Stimulated activated CD4-positive, alpha-beta T cell treated with anti-CD3 and anti-CD28 coated beads, Interleukin-12 subunit alpha, Interleukin-12 subunit beta, amount 100 ng/mL, for 48 hours (primary cell): ENCODE measurements around the gene SLC35E2B.
"Not testable (repeated sequence)": the region's sequence is repeated elsewhere in the genome, so short reads cannot be mapped to it uniquely, and the experiment has no call there.

Source experiments
- DNase-seq, 3 donors: peaks; one replicate each; pipeline ENCODE4 v3.0.0-alpha.2; 2020; ENCODE audit warnings: low read depth in 2 of 3, low spot score in 1 of 3

The SLC35E2B gene

DNA sequence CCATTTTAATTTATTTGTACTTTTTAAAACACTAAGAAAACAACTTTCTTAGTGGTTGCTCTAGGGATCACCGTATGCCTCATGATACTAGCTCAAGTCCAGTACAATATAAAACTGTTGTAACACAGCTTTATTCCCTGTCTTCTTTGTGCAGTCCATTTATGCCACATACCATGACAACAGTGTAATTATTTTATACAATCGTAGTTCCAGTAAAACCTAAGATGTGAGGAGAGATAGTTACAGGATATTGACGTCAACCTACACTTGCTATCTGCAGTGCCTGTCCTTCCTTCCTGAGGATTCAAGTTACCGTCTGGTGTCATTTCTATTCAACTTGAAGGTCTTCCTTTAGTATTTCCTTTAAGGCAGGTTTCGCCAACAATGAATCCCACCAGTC is 46.3 kb downstream of the SLC35E2B start:
- not testable (repeated sequence) for DNase-seq

DNA sequence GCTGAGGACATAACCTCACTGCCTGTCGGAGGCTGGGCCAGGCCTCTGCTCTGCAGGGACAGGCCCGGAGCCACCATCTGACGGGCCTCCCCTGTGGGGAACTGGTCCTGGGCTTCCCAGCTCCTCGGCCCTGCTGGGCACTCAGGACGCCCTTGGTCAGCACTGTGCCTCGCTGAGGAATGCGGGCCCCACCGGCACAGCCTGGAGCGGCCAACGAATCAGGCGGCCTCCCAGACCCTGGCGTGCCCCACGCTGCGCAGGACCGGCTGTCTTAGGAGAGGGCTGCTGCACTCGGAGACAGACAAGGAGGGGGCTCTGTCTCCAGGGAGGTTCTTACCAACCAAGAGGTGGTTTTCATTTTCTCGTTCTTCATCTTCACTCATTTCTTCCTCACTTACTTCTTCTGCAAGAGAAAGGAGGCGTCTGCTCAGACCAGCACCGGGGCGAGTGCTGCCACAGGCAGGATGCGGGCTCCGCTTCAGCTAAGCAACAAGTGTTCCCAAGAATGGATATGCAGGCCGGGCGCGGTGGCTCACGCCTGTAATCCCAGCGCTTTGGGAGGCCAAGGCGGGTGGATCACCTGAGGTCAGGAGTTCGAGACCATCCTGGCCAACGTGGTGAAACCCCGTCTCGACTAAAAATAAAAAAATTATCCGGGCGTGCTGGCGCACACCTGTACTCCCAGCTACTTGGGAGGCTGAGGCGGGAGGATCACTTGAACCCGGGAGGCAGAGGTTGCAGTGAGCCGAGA is 51.7 kb downstream of the SLC35E2B start:
- DNase-seq, result not testable (repeated sequence)

DNA sequence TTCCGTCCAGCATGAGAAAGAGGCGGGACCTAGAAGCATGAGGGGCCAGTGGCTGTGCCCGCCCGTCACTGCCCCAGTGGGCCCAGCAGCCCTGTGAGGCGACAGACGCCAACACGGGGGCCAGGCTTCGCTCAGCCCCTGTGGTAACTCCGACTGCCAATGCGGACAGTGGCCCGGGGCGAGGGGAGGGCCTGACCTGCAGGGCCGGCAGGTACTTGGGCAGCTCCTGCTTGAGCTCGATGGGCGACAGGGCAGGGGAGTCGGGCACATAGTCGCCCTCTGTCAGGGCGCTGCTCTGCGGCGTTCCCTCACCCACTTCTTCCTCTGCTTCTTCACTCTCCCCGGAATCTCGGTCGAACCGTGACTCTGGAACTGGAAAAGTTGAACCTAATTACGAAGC is 52.5 kb downstream of the SLC35E2B start:
- DNase-seq, result not testable (repeated sequence)

DNA sequence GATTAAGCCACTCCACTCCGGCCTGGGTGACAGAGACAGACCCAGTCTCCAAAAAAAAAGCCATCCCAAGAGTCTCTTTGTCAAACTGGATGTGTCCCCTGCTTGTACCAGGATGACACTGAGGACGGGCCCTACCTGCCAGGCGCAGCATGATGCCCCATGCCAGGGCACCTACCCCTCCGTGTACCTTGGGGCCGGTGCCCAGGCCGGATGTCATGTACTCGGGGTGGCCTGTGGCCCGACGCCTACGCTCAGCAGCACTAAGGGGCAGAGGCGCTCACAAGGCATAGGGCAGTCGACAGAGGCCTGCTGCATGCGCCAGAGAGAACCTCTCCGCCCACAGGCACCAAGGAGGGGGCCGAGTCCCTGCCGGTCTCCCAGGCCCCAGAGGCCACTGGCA is 53.2 kb downstream of the SLC35E2B start:
- not testable (repeated sequence) for DNase-seq

DNA sequence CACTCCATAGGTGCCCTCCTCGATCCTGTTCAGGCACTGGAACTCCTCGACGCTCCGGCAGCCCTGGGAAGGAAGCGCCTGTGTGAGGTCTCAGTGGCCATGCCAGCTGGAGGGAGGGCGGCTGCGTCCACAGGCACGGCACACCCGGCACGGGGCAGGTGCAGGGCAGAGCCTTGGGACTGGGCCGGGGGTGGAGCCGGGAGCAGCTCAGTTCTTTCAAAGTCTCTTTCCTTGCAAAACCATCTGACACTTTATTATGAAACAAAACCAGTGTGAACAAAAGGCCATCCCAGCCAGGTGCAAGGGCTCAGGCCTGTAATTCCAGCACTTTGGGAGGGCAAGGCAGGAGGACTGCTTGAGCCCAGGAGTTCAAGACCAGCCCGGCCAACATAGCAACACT is 54.1 kb downstream of the SLC35E2B start:
- DNase-seq, result not testable (repeated sequence)

DNA sequence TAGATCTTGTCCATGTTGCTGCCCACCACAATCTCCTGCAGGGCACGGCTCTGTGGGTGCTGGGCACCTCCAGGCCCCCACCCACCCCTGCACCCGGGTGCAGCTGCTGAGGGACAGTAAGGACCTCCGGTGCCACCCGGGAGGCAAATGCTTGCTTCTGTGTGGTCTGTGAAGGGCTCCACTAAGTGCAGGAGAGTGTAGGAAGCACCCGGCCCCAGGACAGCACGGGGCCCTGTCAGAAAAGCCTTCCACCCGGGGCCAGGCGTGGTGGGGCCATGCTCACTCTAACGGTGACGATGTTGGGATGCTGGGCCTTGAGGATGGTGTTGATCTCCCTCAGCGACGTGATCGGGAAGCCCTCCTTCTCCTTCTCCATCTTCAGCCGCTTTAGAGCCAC is 55.1 kb downstream of the SLC35E2B start:
- DNase-seq, result not testable (repeated sequence)

DNA sequence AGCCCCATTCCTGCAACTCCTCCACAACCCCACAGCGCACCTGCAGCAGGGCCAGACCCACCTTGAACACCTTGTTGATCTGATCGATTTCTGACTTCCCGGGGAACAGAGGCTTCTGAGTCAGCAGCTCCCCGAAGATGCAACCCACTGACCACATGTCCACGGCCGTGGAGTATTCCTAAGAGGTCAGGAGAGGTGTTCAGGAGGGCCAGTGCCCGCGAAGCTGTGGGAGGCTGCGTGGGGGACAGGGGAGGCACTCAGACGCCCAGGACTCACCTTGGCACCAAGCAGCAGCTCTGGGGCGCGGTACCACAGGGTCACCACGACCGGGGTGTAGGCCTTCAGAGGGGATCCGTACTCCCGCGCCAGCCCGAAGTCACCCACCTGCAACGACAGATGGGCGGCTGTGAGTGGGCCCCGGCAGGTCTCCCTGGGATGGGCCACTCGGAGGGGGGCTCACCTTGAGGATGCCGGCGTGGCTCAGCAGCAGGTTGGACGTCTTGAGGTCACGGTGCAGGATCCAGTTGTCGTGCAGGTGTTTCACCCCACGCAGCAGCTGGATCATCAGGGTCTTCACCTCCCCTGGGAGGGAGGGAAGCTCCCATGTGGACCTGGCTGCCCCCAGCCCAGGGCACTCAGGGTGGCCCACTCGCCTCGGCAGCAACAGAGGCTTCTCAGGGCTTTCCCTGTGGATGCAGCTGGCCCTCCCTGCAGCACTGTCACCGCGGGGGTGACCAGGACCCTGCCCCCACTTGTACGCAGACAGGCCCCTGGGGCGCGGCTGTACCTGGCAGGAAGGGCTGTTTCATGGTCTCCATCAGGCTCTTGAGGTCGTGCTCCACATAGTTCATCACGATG is 55.7 kb downstream of the SLC35E2B start:
- DNase-seq, result not testable (repeated sequence)

DNA sequence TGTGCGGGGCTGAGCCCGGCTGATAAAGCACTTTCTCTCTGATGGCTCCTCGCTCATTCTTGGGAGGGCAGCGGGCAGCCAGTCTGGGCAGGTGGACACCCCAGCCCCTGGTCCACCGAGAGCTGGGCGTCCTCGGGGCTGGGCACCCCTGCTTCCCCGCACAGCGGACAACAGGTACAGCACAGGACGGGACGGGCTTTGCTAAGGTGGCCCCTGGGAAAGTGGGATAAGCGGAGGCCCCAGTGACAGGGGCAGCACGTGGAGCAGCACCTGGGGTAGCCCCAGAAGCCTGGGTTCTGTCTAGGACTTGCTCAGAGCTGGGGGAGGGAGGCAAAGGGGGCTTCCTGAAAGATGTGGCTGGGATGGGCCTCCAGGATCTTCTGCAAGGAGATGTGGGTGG is 58.0 kb downstream of the SLC35E2B start:
- not testable (repeated sequence) for DNase-seq

DNA sequence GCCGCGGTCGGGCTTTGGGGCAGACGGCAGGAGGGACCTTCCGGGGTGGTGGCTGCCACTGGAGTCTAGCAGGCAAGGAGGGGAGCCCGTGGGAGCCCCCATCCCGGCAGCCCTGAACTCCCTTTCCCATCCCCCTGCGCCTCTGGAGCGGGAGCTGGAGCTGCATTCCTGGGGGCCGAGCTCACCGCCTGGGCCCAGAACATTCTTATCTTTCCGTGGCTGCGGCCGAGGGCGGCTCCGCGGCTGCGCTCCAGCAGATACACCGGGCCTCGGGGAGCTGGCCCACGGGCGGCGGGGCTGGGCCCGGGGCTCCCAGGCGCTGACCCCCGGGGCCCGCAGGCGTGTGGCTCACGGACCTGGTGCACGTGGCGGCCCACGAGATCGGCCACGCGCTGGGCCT is 59.2 kb downstream of the SLC35E2B start:
- not testable (repeated sequence) for DNase-seq

DNA sequence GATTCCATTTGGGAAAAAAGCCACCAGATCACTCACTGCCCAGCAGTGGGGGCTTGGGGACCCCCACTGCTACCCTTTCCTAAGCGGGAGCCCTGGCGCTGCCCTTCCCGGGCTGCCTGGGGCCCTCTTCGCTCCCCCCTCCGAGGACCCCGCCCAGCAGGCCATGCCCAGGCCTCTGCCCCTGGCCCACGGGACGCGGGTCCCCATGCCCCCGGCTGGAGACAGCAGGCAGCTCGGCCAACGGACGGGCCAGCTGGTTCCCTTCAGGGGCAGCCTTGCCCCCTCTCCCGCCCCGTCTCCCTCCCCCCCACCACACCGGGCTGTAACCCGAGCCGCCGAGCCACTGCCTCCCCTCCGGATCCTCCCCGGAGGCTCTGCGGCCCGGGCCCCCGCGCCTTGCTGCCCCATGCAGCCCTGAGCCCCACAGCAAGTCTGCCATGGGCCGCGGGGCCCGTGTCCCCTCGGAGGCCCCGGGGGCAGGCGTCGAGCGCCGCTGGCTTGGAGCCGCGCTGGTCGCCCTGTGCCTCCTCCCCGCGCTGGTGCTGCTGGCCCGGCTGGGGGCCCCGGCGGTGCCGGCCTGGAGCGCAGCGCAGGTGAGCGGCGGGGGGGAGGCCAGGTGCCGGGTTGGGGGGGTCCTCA is 60.7 kb downstream of the SLC35E2B start, which contains the start of gene MMP23B:
Gene MMP23B, plus strand, starts transcription at position 392 of the 639 bp plus-strand sequence. Its CDS starts 46 bp downstream, at position 438.
- DNase-seq, result no peak

DNA sequence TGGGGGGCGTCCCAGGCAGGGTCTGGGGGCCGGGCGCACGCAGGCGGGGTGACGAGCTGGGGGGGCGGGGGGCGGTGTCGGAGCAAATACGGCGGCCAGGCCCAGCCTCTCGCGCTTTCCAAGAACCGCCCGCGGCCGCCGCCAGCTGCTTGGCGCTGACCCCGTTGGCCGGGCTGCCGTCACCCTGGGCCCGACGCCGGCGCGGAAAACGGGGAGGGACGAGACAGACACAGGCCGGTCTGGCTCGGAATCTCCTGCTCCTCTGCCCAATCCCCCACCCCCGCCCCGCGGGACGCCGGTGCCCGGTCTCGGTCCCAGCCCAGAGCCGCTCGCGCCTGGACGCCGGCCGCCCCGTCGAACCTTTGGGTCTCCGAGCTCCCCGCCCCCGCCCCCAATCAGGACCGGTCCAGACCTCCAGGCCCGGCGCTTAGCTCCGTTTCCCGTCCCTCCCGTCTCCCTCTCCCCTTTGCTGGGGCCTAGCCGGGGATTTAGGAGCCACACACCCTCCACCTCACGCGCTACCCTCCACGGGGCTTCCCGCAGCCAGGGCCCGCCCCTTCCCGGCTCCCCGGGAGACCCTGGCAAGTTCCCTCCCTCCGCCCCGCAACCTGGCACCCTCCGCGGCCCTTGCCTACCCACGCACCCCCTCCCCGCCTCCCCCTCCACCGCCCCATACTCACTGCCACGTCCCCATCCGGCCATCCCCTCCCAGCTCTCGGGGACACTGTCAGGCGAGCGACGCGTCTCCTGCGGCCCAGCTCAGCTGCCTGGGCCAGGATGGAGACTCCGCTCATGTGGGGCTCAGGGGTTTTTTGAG is 61.4 kb downstream of the SLC35E2B start:
- DNase-seq, result no peak

DNA sequence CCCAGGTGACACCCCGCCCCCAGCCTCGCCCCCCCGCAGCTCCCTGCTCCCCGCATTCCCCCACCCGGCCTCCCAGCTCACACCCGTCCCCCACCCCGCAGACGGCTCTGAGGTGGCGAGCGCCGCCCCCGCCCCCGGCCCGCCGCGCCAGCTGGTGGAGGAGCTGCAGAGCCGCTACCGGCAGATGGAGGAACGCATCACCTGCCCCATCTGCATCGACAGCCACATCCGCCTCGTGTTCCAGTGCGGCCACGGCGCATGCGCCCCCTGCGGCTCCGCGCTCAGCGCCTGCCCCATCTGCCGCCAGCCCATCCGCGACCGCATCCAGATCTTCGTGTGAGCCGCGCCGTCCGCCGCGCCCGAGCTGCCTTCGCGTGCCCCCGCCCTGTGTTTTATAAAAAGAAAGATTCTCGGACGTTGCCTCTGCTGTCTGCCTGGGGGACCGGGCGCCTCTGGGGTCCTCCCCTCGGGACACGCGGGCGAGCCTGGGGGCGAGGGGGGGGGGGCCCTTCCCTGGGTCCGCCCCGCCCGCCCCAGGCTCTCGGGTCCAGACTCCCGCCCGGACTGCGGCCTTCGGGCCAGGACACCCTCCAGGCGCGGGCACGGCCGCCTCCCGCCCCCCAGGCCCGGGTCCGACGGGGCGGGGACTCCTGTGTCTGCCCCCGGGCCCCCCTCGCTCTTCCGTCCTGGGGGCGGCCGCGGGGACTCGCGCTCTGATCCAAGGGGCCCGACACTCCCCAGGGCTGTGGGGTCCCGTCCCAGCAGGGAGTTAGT is 62.2 kb downstream of the SLC35E2B start:
- DNase-seq, result peak; percentile 79 to 89 (median 83)

DNA sequence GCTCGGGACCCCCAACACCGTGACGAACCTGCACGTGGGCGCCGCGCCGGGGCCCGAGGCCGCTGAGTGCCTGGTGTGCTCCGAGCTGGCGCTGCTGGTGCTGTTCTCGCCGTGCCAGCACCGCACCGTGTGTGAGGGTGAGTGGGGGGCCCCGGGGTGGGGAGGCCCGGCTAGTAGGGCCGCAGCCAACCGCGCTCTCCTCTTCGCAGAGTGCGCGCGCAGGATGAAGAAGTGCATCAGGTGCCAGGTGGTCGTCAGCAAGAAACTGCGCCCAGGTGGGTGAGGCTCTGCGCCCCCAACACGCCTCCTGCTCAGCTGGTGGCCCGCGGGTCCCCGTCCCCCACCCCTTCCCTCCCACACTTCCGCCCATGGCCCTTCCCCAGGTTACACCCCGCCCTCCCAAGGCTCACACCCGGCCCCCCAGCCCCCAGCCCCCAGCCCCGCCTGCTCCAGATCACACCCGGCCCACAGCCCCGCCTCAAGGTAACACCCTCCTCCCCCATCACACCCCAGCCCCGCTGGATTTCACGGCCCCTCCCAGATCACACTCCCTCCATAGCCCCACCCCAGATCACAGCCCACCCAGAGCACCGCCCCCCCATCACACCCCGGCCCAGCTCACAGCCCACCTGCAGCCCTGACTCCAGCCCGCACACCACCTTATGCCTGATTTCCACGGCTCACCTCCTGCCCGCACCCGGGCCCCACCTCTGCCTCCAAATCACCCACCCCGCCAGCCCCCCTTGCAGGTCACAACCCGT is 63.0 kb downstream of the SLC35E2B start:
- peak in 2 of 3 donors; percentile 29 to 33 for DNase-seq

DNA sequence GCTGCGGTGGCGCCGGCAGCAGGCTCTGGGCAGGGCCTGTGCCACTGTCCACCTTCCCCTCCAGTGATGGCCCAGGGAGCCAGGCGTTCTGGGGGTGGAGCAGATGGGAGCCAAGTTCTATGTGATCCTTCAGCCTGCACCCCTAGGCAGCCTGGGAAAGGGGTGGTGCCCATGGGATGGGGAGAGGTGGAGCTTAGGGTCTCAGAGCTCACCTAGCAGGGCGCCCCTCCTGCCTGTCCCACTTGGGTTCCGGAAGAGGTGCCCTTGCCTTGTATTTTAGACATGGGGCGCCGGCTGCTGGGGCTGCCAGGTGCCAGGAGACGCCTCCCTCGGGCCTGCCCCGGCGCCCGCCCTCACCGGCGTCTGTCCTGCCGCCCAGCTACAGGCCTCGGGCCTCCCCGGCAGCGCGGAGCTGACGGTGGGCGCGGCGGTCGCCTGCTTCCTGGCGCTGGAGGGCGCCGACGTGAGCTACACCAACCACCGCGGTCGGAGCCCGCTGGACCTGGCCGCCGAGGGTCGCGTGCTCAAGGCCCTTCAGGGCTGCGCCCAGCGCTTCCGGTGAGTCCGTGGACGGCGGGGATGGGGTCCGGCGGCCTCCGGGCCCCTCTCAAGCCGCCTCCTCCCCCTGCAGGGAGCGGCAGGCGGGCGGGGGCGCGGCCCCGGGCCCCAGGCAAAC is 63.7 kb downstream of the SLC35E2B start:
- DNase-seq, result no peak

DNA sequence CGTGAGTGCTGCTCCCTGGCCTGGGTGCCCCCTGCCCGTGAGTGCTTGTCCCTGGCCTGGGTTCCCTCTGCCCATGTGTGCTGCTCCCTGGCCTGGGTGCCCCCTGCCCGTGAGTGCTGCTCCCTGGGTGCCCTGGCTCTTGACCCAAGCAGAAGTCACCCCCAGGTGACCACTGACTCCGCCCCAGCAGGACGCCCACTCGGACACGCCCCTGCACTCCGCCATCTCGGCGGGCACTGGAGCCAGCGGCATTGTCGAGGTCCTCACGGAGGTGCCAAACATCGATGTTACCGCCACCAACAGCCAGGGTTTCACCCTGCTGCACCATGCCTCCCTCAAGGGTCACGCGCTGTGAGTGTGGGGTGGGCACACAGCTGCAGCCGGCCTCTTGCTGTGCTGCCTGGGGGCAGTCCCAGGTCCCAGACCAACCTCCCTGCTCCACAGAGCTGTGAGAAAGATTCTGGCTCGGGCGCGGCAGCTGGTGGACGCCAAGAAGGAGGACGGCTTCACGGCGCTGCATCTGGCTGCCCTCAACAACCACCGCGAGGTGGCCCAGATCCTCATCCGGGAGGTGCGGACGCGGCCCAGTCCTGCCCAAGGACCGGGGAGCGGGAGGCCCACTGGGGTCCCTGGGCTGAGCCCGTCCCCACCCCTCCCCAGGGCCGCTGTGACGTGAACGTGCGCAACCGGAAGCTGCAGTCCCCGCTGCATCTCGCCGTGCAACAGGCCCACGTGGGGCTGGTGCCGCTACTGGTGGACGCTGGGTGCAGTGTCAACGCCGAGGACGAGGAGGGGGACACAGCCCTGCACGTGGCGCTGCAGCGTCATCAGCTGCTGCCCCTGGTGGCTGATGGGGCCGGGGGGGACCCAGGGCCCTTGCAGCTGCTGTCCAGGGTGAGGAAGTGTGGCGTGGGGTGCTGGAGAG is 64.5 kb downstream of the SLC35E2B start:
- no peak for DNase-seq

DNA sequence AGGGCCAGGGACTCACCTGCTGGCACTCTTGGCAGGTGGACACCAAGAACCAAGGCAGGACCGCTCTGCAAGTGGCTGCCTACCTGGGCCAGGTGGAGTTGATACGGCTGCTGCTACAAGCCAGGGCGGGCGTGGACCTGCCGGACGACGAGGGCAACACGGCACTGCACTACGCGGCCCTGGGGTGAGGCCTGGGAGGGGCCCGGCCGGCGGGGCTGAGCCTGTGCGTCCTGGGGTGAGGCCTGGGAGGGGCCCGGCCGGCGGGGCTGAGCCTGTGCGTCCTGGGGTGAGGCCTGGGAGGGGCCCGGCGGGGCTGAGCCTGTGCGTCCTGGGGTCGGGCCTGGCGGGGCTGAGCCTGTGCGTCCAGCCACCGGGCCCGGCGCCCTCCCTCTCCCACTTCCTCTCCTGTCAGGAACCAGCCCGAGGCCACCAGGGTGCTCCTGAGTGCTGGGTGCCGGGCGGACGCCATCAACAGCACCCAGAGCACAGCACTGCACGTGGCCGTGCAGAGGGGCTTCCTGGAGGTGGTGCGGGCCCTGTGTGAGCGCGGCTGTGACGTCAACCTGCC is 65.2 kb downstream of the SLC35E2B start:
- DNase-seq, result no peak
